GM12801 (cell line): Measurements from ENCODE around the gene ABCA2.

Source experiments
- CTCF ChIP-seq: IDR thresholded peaks from one replicate; pipeline ENCODE4 v1.5.1; 2011; ENCODE audit warnings: control low read depth; ENCODE audit not compliant: insufficient read length; ENCODE audit errors: extremely low read depth

The ABCA2 gene

GRCh38 chr9:137026384-137026783 is 1.7 kb downstream of the ABCA2 start:
- TF ChIP-seq CTCF = no peak

- no peak for TF ChIP-seq CTCF
Observed at GRCh38 chr9:137025517-137025966, 2.5 kb downstream of the ABCA2 start.

GRCh38 chr9:137023583-137023991 is 4.5 kb downstream of the ABCA2 start:
- no peak for TF ChIP-seq CTCF

GRCh38 chr9:137023157-137023556 is 4.9 kb downstream of the ABCA2 start:
- no peak for TF ChIP-seq CTCF

- TF ChIP-seq CTCF = no peak
Observed at GRCh38 chr9:137022662-137023008, 5.4 kb downstream of the ABCA2 start.

GRCh38 chr9:137021979-137022661 is 5.9 kb downstream of the ABCA2 start:
- TF ChIP-seq CTCF = no peak

GRCh38 chr9:137021568-137021978 is 6.5 kb downstream of the ABCA2 start:
- TF ChIP-seq CTCF = no peak
